ENCODE measurements around the gene NRG3.

DNA sequence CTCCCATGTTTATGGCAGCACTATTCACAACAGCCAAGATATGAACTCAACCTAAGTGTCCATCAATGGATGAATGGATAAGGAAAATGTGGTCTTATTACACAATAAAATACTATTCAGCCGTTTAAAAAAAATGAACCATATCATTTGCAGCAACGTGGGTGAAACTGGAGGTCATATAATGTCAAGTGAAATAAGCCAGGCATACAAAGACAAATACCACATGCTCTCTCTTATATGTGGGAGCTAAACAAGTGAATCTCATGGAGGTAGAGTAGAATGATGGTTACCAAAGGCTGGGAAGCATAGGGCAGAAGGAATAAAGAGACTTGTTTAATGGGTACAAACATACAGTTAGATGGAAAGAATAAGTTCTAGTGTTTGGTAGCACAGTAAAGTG lies 699.1 kb downstream of the NRG3 start:
- no peak for TF ChIP-seq ZNF274 (IDR thresholded peaks at IDR 0.05; ENCODE audit: low read depth, low read length)
- TF ChIP-seq SUZ12 (IDR thresholded peaks at IDR 0.05; ENCODE audit: extremely low read depth, insufficient read depth, insufficient read length): no peak

All from NT2/D1 (cell line).